ENCODE measurements around the gene LRRC49.
"Not testable (repeated sequence)": the region's sequence is repeated elsewhere in the genome, so short reads cannot be mapped to it uniquely, and the experiment has no call there.

The LRRC49 gene

GRCh38 chr15:70853973-70854665 is 38.5 kb upstream of the LRRC49 start, which contains the start of gene LARP6:
TSS of gene LARP6 (minus strand) at chr15:70854157. CDS start at chr15:70854088, 69 bp downstream.
- H3K27ac ChIP-seq = peak within 1 kb of the TSS; percentile 74
- no peak for TF ChIP-seq CTCF (conservative IDR thresholded peaks at IDR 0.05)

GRCh38 chr15:70854666-70854976 is 38.0 kb upstream of the LRRC49 start:
- peak; percentile 41 for TF ChIP-seq CTCF (conservative IDR thresholded peaks at IDR 0.05)
- H3K27ac ChIP-seq = peak overlapping the region; percentile 74

- TF ChIP-seq CTCF (conservative IDR thresholded peaks at IDR 0.05) = no peak
- H3K27ac ChIP-seq = no peak overlapping the region
These were observed 36.9 kb upstream of the LRRC49 start for GRCh38 chr15:70855764-70856163.

- no peak for TF ChIP-seq CTCF (conservative IDR thresholded peaks at IDR 0.05)
- H3K27ac ChIP-seq = no peak overlapping the region
These were observed 36.3 kb upstream of the LRRC49 start for GRCh38 chr15:70856177-70856883.

GRCh38 chr15:70856884-70857561 is 35.6 kb upstream of the LRRC49 start:
- H3K27ac ChIP-seq = no peak overlapping the region
- TF ChIP-seq CTCF (conservative IDR thresholded peaks at IDR 0.05) = no peak

GRCh38 chr15:70857562-70858285 is 34.9 kb upstream of the LRRC49 start:
- no peak overlapping the region for H3K27ac ChIP-seq
- no peak for TF ChIP-seq CTCF (conservative IDR thresholded peaks at IDR 0.05)

- H3K27ac ChIP-seq = not testable (repeated sequence)
These were observed 33.9 kb upstream of the LRRC49 start for GRCh38 chr15:70858614-70859321.
